NCI-H226 (cell line): ENCODE data around the gene FAM180A.
"Not testable (repeated sequence)": the region's sequence is repeated elsewhere in the genome, so short reads cannot be mapped to it uniquely, and the experiment has no call there.

Source experiments
- DNase-seq: peaks from one replicate; pipeline ENCODE4 v3.0.0-alpha.2; 2015

Gene FAM180A

GRCh38 chr7:135712182-135712782 lies 36.3 kb downstream of the FAM180A start:
- DNase-seq, result no peak

GRCh38 chr7:135711139-135711469 lies 37.5 kb downstream of the FAM180A start:
- DNase-seq, result no peak

- DNase-seq, result no peak
Measured at GRCh38 chr7:135710417-135711138, 38.0 kb downstream of the FAM180A start.

- DNase-seq, result no peak
Measured at GRCh38 chr7:135709508-135709907, 39.1 kb downstream of the FAM180A start.

DNA sequence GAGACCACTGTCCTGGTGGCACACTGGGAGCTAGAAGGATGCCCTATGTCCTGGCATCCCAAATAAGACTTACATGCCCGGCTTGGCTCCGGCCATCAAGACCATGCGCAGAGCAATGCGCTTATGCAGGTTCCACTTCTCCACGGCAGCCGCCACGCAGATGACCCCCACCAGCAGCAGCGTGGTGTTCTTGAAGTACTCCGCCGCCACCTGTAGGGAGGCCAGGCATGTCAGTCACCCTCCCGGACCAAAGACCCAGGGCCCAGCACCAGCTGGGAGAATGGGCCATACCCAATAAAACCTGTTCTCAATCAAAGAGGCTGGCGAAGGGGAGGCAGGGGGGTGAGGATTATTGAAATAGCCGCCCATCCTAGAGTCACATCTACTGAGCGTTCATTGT lies 40.6 kb downstream of the FAM180A start:
- no peak for DNase-seq

GRCh38 chr7:135707570-135707966 lies 41.0 kb downstream of the FAM180A start:
- DNase-seq, result no peak

DNA sequence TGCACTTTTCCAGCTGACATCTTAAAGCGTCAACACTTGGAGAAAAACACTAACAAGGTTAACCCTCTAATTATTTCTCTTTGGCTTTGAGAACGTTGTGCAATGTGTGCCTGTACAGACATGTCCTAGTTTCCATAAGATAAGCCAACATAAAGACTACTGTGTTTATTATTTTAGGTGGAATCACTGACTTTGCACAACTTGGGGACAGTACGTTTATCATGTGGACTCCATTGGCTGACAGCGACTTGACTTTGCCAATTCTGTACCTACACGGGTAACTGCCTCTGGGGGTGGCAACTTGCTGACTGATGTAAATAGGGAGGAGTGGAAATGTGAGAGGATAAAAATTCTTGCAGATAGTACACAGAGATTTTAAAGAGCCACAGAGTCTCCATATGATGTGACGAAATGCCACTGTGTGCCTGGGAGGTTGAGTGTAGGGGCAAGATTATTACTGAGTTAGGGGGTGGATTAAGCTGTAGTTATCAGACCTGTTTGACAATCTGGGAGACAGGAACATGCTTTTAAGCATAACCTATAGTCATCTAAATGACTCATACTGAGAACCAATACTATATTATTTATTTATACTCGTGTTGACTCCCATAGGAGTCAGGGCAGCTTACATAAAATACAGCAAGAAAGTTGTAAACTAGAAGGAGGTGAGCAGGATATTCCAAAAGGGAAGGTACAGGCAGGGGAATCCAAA lies 41.6 kb downstream of the FAM180A start:
- DNase-seq, result no peak

DNA sequence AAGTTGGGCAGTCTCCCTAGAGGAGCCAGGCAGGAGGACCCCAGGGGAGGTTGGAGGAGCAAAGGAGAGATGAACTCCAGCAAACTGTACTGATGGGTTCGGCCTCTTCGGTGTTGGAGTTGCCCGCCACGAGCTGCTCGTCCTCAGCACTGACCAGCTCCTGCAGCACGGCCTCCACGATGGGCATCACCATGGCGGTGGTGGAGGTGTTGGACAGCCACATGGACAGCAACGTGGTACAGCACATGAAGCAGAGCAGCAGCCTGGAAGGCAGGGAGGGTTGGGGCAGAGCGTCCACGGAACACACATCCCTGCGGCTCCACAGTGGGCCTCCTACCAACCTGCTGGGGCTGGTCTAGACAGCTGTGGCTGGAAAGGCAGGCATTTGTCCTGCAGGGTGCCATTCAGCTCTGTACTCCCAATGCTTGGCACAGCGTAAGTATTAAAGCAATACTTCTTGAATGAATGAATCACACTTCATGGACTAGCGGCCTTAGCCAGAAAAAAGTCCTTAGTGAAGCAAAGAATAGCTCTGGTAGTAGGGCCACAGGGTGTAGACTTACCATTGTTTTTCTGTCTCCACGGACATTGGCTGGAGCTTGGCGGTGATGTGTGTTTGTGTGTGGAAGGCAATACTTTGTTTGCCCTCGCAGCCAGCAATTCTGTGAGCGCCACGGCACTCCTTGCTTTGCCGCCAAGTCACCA lies 42.4 kb downstream of the FAM180A start:
- DNase-seq, result no peak

GRCh38 chr7:135704698-135705097 lies 43.9 kb downstream of the FAM180A start:
- DNase-seq, result no peak

GRCh38 chr7:135704074-135704473 lies 44.5 kb downstream of the FAM180A start:
- no peak for DNase-seq

GRCh38 chr7:135697276-135698049 lies 51.1 kb downstream of the FAM180A start:
- no peak for DNase-seq

DNA sequence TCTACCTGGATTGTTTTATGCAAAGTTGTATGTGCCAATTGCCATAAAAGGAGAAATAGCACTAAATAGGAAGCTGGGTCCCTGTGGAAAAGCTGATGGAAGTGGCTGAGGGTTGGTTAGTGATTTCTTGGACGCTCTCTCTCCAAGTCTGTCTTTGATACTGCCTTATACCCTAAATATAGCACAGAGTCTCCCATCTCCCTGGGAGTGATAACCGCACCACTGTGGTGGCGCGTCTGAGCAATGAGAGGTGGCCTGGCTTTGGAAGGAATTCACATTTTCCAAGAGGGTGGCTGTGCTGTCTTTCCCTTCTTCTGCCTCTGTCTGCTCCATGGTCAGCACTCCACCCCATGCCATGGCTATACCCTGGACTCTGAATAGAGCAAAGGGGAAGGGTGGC lies 55.1 kb downstream of the FAM180A start:
- no peak for DNase-seq

DNA sequence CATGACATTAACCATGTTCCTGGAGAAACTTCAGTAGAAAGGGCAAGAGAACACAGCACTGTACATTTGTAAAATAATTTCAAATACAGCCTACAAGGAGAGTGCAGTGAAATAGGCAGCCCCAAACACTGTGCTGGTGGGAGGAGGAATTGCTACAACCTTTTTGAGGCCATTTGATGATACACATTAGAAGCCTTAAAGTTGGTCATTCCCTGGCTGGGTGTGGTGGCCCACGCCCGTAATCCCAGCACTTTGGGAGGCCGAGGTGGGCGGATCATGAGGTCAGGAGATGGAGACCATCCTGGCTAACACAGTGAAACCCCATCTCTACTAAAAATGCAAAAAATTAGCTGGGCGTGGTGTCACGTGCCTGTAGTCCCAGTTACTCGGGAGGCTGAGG lies 56.0 kb downstream of the FAM180A start:
- not testable (repeated sequence) for DNase-seq

DNA sequence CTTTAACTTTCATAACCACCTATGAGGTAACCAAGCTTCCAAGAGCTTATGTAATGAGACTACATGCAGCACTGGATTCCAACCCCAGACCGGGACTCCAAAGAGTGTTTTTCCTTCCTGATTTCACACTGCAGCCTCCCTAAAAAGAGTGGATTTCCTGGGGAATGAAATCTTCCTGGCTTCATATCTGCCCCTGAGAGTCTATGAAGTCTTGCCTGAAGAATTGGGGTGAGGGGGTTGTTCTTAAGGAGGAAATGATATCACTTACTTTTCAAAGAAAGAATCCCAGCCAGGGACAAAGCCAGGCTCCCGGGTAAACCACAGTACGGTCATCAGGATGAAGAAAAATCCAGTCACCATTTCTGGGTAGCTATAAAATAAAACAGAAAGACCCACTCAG lies 56.6 kb downstream of the FAM180A start:
- DNase-seq, result peak; percentile 58

DNA sequence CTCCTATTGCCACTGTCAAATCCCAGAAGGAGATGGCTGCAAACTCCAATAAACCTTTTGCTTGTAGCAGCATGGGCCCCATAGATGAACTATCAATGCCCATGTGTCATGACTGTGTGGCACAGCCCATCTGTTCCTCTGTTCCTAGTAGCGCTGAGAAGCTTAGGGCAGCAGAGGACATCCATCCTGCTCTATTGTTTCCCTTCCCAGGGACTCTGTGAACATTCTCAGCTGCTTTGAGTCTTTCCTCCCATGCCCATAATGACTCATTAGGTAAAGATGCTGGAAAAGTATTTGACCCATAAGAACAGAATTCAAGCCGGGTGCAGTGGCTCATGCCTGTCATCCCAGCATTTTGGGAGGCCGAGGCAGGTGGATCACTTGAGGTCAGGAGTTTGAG lies 58.0 kb downstream of the FAM180A start:
- DNase-seq, result peak; percentile 67

DNA sequence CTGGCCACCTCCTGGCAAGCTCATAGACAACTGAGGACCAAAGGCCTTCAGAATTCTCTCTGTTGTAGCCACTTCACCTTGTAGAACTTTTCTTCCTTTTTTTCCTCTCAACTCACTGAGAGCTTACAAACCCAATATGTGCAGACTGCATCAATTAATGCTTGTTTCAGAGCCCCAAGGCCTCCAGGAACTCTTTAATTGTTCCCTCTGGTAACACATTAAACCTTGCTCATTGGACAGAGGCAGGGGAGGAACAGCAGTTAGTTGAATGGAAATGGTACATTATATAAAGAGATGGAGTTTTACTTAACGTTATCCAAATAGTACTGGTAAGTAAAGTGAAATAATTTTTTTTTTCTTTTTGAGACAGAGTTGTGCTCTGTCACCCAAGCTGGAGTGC lies 61.1 kb downstream of the FAM180A start:
- DNase-seq, result no peak

- DNase-seq, result no peak
Measured at GRCh38 chr7:135685306-135686084, 63.1 kb downstream of the FAM180A start.

- DNase-seq, result no peak
Measured at GRCh38 chr7:135684699-135685098, 63.9 kb downstream of the FAM180A start.

- DNase-seq, result peak; percentile 74
Measured at GRCh38 chr7:135684136-135684535, 64.5 kb downstream of the FAM180A start.

DNA sequence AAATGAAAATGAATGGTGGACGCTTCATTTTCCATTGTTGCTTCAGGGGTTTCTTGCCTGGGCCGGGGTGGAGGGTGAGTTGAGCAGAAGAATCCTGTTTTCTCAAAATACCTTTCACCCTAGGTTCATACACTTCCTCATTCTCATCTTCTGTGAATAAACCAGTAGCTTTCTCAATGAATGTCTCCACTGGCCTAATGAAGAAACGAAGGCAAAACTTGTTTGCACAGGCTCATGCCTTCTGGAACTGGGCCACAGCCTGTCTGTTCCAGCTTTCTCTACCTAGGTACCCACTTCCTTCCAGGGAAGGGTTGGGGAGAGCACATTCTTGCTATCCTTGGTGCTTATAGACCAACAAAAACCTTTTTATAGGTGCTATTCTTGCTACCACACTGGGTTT lies 65.0 kb downstream of the FAM180A start:
- no peak for DNase-seq

- DNase-seq, result no peak
Measured at GRCh38 chr7:135682191-135682590, 66.4 kb downstream of the FAM180A start.

GRCh38 chr7:135681762-135682161 lies 66.9 kb downstream of the FAM180A start:
- no peak for DNase-seq
